OCI-LY3 (cell line): Measurements from ENCODE around the gene SH3TC2.

ENCODE experiments used
- H2AFZ ChIP-seq: fragments of 200-600, 300-600 bp; shearing (Covaris generic); 2 replicates; pipeline ENCODE4 v1.6.0; 2014; ENCODE audit warnings: antibody characterized with exemption, low read depth, low read length
- H3K27ac ChIP-seq: fragments of 200-600, 300-600 bp; sonication (generic); 2 replicates; pipeline ENCODE4 v1.5.1; 2014; ENCODE audit warnings: mild to moderate bottlenecking, low read length, moderate library complexity, mixed read lengths
- H3K27me3 ChIP-seq: fragments of 200-600, 300-600 bp; sonication (generic); 2 replicates; pipeline ENCODE4 v1.6.1; 2014; ENCODE audit warnings: low read depth, low read length, mixed read lengths
- H3K36me3 ChIP-seq: fragments of 200-600, 300-600 bp; sonication (generic); replicated peaks from 2 replicates; pipeline ENCODE3; 2014; ENCODE audit warnings: low read depth, low read length, mixed read lengths
- H3K4me1 ChIP-seq: fragments of 300-600, 200-600 bp; sonication (generic); 2 replicates; pipeline ENCODE4 v1.6.1; 2014; ENCODE audit warnings: low read length, mixed read lengths
- H3K4me2 ChIP-seq: fragments of 200-600, 300-600 bp; sonication (generic); 2 replicates; pipeline ENCODE4 v1.6.1; 2014; ENCODE audit warnings: low read length, mixed read lengths
- H3K4me3 ChIP-seq: fragments of 300-600, 200-600 bp; sonication (generic); 2 replicates; pipeline ENCODE4 v1.5.1; 2014; ENCODE audit warnings: antibody characterized with exemption, mild to moderate bottlenecking, low read length, moderate library complexity
- H3K79me2 ChIP-seq: fragments of 300-600, 200-600 bp; shearing (Covaris generic); 2 replicates; pipeline ENCODE4 v1.6.1; 2014; ENCODE audit warnings: mild to moderate bottlenecking, low read length, mixed read lengths
- H3K9ac ChIP-seq: fragments of 300-600, 200-600 bp; shearing (Covaris generic); 2 replicates; pipeline ENCODE4 v1.6.0; 2014; ENCODE audit warnings: mild to moderate bottlenecking, low read length, moderate library complexity
- H3K9me3 ChIP-seq: fragments of 200-600, 300-600 bp; shearing (Covaris generic); 2 replicates; pipeline ENCODE4 v1.6.1; 2014; ENCODE audit warnings: low read length, mixed read lengths; ENCODE audit not compliant: insufficient read depth
- H4K20me1 ChIP-seq: fragments of 200-600, 300-600 bp; sonication (generic); 2 replicates; pipeline ENCODE4 v1.6.1; 2016; ENCODE audit warnings: low read length, mixed read lengths; ENCODE audit not compliant: insufficient read depth
- EZH2phosphoT487 ChIP-seq: fragments of 200-600 bp; shearing (Covaris generic); IDR thresholded peaks from 2 replicates; pipeline ENCODE4 v1.6.1; 2018; ENCODE audit warnings: antibody characterized with exemption, mixed run types, low read depth
- TF ChIP-seq, protein P1 (sequence below): fragments of 200-600, 300-600 bp; sonication (generic); IDR thresholded peaks from 2 replicates; pipeline ENCODE4 v1.5.1; 2014; ENCODE audit warnings: antibody characterized with exemption, low read length, low read depth

Gene SH3TC2

DNA sequence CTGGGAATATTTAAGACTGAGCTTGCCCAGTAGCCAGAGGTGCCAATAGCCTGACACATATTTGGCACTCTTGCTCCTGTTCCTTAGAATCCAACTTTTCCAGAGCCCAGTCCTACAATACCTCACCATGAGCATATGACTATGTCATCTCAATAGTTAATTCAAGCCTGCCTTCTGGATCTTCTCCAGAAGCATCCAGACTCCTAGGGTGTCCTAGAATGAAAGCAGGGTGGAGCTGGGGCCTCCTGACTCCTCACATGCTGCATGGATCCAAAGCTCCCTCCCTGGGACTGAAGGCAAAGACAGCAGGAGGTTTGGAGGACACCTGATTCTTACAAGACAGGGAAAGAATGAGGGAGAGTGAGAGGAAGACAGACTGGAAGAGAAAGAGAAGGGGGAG lies 37.9 kb downstream of the SH3TC2 start:
- no peaks in the 10 kb centered on the region for H3K4me1 ChIP-seq
- H3K9ac ChIP-seq: no peak overlapping the region
- H3K9me3 ChIP-seq: no peaks in the 10 kb centered on the region
- no peak for TF ChIP-seq EZH2phosphoT487
- TF ChIP-seq, protein P1, sequence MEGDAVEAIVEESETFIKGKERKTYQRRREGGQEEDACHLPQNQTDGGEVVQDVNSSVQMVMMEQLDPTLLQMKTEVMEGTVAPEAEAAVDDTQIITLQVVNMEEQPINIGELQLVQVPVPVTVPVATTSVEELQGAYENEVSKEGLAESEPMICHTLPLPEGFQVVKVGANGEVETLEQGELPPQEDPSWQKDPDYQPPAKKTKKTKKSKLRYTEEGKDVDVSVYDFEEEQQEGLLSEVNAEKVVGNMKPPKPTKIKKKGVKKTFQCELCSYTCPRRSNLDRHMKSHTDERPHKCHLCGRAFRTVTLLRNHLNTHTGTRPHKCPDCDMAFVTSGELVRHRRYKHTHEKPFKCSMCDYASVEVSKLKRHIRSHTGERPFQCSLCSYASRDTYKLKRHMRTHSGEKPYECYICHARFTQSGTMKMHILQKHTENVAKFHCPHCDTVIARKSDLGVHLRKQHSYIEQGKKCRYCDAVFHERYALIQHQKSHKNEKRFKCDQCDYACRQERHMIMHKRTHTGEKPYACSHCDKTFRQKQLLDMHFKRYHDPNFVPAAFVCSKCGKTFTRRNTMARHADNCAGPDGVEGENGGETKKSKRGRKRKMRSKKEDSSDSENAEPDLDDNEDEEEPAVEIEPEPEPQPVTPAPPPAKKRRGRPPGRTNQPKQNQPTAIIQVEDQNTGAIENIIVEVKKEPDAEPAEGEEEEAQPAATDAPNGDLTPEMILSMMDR: no peak
- H3K4me2 ChIP-seq: no peak overlapping the region
- no peaks in the 10 kb centered on the region for H3K79me2 ChIP-seq
- H3K27ac ChIP-seq: no peak overlapping the region
- H3K4me3 ChIP-seq: no peak overlapping the region
- H3K36me3 ChIP-seq: no peaks in the 10 kb centered on the region
- H4K20me1 ChIP-seq: no peaks in the 10 kb centered on the region
- no peak overlapping the region for H2AFZ ChIP-seq
- H3K27me3 ChIP-seq: no peaks in the 10 kb centered on the region

DNA sequence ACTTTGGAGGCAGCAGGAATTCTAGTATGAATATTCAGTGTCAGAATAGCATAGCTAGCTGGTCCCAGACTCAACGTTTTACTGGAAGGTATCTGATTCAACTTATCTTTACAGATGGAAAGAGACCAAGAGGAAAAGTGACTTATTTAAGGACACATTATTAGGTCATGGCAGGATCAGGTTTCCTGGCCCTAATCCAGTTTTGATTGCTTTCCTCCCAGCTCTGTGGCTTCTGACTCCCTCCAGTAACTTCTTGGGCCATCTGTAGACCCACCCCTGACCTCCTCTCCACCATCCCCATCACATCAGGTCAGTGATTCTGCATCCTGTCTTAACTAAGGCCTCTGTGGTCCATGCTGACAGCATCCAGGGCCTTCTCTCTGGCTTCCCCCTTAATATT lies 38.4 kb downstream of the SH3TC2 start:
- Histone ChIP-seq H3K36me3 (no peaks in the 10 kb centered on the region), H3K27ac (no peak overlapping the region), H3K4me2 (no peak overlapping the region), H3K4me3 (no peak overlapping the region), H3K9ac (no peak overlapping the region), H2AFZ (no peak overlapping the region), H3K27me3 (no peaks in the 10 kb centered on the region), H3K4me1 (no peaks in the 10 kb centered on the region), H4K20me1 (no peaks in the 10 kb centered on the region), H3K9me3 (no peaks in the 10 kb centered on the region), H3K79me2 (no peaks in the 10 kb centered on the region)
- TF ChIP-seq, protein P1: no peak
- no peak for TF ChIP-seq EZH2phosphoT487

DNA sequence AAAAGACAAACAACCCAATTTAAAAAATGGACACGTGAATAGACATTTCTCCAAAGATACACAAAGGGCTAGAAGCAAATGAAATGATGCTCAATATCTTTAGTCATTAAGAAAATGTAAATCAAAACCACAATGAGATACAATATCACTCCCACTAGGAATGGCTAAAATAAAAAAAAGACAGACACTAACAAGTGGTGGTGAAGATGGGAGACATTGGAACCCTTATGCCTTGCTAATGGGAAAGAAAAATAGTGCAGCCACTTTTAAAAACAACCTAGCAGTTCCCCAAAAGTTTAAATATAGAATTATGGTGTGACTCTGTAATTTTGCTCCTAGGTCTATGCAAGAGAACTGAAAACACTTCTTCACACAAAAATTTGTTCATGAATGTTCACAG lies 40.7 kb downstream of the SH3TC2 start:
- no peaks in the 10 kb centered on the region for H3K27me3 ChIP-seq
- H2AFZ ChIP-seq: no peak overlapping the region
- H3K4me3 ChIP-seq: no peak overlapping the region
- no peaks in the 10 kb centered on the region for H3K9me3 ChIP-seq
- no peaks in the 10 kb centered on the region for H3K4me1 ChIP-seq
- H3K9ac ChIP-seq: no peak overlapping the region
- TF ChIP-seq, protein P1: no peak
- no peak for TF ChIP-seq EZH2phosphoT487
- no peaks in the 10 kb centered on the region for H3K36me3 ChIP-seq
- no peaks in the 10 kb centered on the region for H3K79me2 ChIP-seq
- no peaks in the 10 kb centered on the region for H4K20me1 ChIP-seq
- H3K4me2 ChIP-seq: no peak overlapping the region
- H3K27ac ChIP-seq: no peak overlapping the region

DNA sequence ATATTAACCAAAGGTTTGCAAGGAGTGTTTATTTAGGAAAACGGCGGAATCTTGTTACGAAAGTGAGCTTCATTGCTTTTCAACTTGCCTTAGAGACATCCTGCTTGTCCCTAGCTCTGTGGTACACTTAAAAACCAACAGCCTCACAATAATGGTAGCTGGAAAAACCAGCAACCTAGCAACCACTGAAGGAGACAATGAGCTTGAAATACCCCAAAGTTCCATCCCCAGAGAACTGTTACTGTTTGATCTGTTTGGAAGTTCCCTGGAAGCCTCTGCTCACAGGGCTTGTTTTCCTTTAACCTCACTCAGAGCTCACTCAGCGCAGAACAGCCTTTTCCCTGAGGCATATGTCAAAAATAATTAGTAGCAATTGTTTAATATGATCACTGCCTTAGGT lies 43.2 kb downstream of the SH3TC2 start:
- no peaks in the 10 kb centered on the region for H3K79me2 ChIP-seq
- no peaks in the 10 kb centered on the region for H3K4me1 ChIP-seq
- H3K27me3 ChIP-seq: no peaks in the 10 kb centered on the region
- no peak overlapping the region for H3K9ac ChIP-seq
- no peak overlapping the region for H3K4me3 ChIP-seq
- H3K27ac ChIP-seq: no peak overlapping the region
- no peaks in the 10 kb centered on the region for H4K20me1 ChIP-seq
- no peaks in the 10 kb centered on the region for H3K9me3 ChIP-seq
- no peaks in the 10 kb centered on the region for H3K36me3 ChIP-seq
- H3K4me2 ChIP-seq: no peak overlapping the region
- H2AFZ ChIP-seq: no peak overlapping the region
- TF ChIP-seq, protein P1: no peak
- TF ChIP-seq EZH2phosphoT487: no peak
